Hippocampal formation (tissue), 2 donors: ENCODE results near the gene MCTP1.
"Not testable (repeated sequence)": the region's sequence is repeated elsewhere in the genome, so short reads cannot be mapped to it uniquely, and the experiment has no call there.

Experiments
- DNase-seq, 2 donors: peaks; one replicate each; lab custom pipeline; 2025; lab: John Stamatoyannopoulos, UW

MCTP1 gene

GRCh38 chr5:94869921-94870320 lies 415.0 kb downstream of the MCTP1 start:
- no peak for DNase-seq

- no peak for DNase-seq
These were observed 420.9 kb downstream of the MCTP1 start for GRCh38 chr5:94863951-94864350.

- DNase-seq: no peak
These were observed 427.8 kb downstream of the MCTP1 start for GRCh38 chr5:94857111-94857510.

GRCh38 chr5:94856257-94856800 lies 428.6 kb downstream of the MCTP1 start:
- no peak for DNase-seq

GRCh38 chr5:94855543-94855942 lies 429.4 kb downstream of the MCTP1 start:
- DNase-seq: no peak

GRCh38 chr5:94853120-94853519 lies 431.8 kb downstream of the MCTP1 start:
- DNase-seq: no peak

GRCh38 chr5:94850960-94851359 lies 433.9 kb downstream of the MCTP1 start:
- no peak for DNase-seq

- peak; percentile 1 to 71 for DNase-seq
These were observed 434.8 kb downstream of the MCTP1 start for GRCh38 chr5:94849821-94850736.

- no peak for DNase-seq
These were observed 435.6 kb downstream of the MCTP1 start for GRCh38 chr5:94849324-94849723.

GRCh38 chr5:94847726-94848125 lies 437.2 kb downstream of the MCTP1 start:
- DNase-seq: no peak

GRCh38 chr5:94847019-94847418 lies 437.9 kb downstream of the MCTP1 start:
- DNase-seq: no peak

- not testable (repeated sequence) for DNase-seq
These were observed 439.2 kb downstream of the MCTP1 start for GRCh38 chr5:94845696-94846095.

- DNase-seq: no peak
These were observed 443.1 kb downstream of the MCTP1 start for GRCh38 chr5:94841598-94842322.

GRCh38 chr5:94833851-94834250 lies 451.0 kb downstream of the MCTP1 start:
- no peak for DNase-seq

- DNase-seq: no peak
These were observed 452.2 kb downstream of the MCTP1 start for GRCh38 chr5:94832685-94833084.

GRCh38 chr5:94830520-94830919 lies 454.4 kb downstream of the MCTP1 start:
- DNase-seq: no peak

GRCh38 chr5:94828222-94828621 lies 456.7 kb downstream of the MCTP1 start:
- DNase-seq: not testable (repeated sequence)

GRCh38 chr5:94820488-94820887 lies 464.4 kb downstream of the MCTP1 start:
- DNase-seq: no peak

GRCh38 chr5:94818904-94819303 lies 466.0 kb downstream of the MCTP1 start:
- DNase-seq: no peak

- DNase-seq: no peak
These were observed 469.4 kb downstream of the MCTP1 start for GRCh38 chr5:94815313-94816039.

- no peak for DNase-seq
These were observed 472.7 kb downstream of the MCTP1 start for GRCh38 chr5:94812232-94812631.

- no peak for DNase-seq
These were observed 473.6 kb downstream of the MCTP1 start for GRCh38 chr5:94811331-94811730.
